ENCODE measurements around the gene SYT15B.
"Not testable (repeated sequence)": the region's sequence is repeated elsewhere in the genome, so short reads cannot be mapped to it uniquely, and the experiment has no call there.

SYT15B gene

DNA sequence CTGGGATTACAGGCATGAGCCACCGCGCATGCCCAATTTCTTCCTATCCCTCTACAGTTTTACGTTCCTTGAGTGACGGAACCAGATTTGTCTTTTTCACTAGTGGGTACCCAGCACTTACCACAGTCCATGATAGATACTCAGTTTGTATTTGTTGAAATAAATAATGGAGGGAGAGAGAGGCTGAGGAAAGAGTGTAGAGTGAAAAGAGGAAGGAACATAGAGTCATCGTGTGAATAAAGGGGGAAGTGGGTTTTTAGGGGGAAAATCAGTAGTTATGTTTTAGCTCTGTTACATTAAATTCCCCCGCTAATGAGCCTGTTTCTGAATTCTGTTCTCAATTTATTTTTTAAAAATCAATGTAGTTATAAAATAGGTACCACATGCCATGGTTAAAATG is 37.7 kb downstream of the SYT15B start:
- not testable (repeated sequence) for DNase-seq (ENCODE audit: low read depth in 2 of 2)

DNA sequence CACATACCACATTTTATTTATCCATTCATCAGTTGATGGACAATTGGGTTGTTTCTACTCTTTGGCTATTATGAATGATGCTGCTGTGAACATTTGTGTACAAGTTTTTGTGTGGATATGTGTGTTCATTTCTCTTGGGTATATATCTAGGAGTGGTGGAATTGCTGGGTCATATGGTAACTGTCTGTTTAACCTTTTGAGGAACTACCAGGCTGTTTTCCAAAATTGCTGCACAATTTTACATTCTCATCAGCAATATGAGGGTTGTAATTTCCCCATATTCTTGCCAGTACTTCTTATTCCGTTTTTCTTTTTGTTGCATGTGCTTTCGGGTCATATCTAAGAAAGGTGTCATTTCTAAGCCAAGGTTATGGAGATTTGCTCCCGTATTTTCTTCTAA is 38.3 kb downstream of the SYT15B start:
- DNase-seq (ENCODE audit: low read depth in 2 of 2) = not testable (repeated sequence)

DNA sequence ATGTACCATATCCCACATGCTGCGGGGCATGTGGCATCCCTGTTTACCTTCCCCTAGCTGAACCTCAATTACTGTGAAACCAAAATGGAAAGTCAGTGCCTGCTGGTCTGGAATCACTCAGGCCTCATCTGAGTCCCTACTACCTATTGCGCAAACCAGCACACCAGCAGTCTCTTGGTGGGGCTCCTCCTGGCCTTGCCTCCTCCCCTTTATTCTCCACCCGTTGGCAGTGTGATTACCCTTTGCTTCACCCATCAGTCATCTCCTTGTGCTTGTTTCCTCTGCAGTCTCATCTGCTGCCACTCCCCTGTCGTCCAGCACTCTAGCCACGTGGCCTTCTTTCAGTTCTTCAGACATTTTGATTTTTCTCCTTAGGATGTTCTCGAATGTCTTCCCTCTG is 39.3 kb downstream of the SYT15B start:
- DNase-seq (ENCODE audit: low read depth in 2 of 2) = not testable (repeated sequence)

DNA sequence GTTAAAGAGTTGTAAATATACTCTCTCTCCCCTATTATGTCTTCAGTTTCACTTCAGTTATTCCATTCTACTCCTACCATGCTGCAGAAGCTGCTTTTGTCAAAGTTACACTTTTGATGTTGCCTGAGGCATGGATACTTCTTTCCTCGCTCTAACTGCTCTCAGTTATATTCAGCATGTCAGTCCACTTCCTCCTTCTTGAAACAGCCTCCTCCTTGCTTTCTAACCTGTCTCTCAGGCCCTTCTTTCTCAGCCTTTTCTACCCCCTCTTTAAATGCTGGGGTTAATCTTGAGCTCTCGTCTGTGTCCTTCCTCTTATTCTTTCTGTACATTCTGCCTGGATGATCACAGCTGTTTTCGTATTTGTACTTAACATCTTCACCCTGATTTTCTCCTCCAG is 40.0 kb downstream of the SYT15B start:
- DNase-seq (ENCODE audit: low read depth in 2 of 2) = not testable (repeated sequence)

DNA sequence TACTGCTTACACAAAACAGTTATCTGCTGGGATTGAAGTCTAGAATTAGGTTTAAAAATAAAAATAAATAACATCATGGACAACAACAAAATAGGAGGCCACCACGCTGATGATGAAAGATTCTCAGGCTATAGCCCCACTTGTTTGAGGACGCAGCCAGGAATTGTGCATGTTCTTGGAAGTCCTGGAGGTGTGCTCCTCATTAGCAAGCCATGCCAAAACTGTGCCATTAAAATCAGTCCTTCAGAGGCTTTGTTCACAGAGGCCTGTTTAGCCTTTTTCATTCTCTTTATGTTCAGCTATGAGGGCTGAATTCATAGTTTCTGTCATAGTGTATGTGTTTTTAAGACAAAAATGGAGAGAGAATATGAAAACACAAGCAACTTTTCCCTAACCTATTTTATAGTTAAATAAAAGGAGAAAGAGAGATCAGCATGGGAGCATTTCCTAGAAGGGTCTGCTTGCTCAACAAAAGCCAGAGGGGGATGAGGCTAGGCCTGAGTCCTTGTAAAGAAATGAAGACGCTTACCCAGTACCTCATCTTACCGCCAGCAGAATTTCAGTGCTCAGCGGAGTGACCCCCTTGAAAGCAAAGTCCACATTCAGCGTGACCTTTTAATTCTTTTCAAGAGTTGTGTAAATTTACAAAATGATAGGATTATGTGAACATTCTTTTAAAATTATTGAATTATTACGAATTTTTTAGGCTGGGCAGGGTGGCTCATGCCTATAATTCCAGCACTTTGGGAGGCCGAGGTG is 46.2 kb downstream of the SYT15B start:
- DNase-seq (ENCODE audit: low read depth in 2 of 2) = not testable (repeated sequence)

All from stimulated activated CD8-positive, alpha-beta memory T cell treated with anti-CD3 and anti-CD28 coated beads, Interleukin-2, amount 100 ng/mL, for 48 hours (primary cell).